ENCODE data around the gene GRM8.

The GRM8 gene

GRCh38 chr7:126411032-126411820 is 841.5 kb downstream of the GRM8 start:
- DNase-seq: no peak

- DNase-seq: no peak
Observed at GRCh38 chr7:126403040-126403439, 849.7 kb downstream of the GRM8 start.

- DNase-seq: no peak
Observed at GRCh38 chr7:126401918-126402317, 850.8 kb downstream of the GRM8 start.

- no peak for DNase-seq
Observed at GRCh38 chr7:126398851-126399529, 853.8 kb downstream of the GRM8 start.

- DNase-seq: no peak
Observed at GRCh38 chr7:126398285-126398684, 854.5 kb downstream of the GRM8 start.

GRCh38 chr7:126394406-126394805 is 858.3 kb downstream of the GRM8 start:
- DNase-seq: no peak

All from MV-4-11 (cell line).